Stimulated activated CD8-positive, alpha-beta memory T cell treated with anti-CD3 and anti-CD28 coated beads, Interleukin-12 subunit alpha, Interleukin-12 subunit beta, amount 100 ng/mL, for 4 hours (primary cell): ENCODE data around the gene AUTS2.

Experiments used
- DNase-seq: peaks from one replicate; pipeline ENCODE4 v3.0.0-alpha.2; 2020; ENCODE audit warnings: low read depth

Gene AUTS2

GRCh38 chr7:69939317-69939716 lies 341.0 kb downstream of the AUTS2 start:
- DNase-seq: no peak

GRCh38 chr7:69941077-69941651 lies 342.9 kb downstream of the AUTS2 start:
- DNase-seq: no peak

GRCh38 chr7:69942573-69942972 lies 344.3 kb downstream of the AUTS2 start:
- no peak for DNase-seq

GRCh38 chr7:69946901-69947300 lies 348.6 kb downstream of the AUTS2 start:
- DNase-seq: no peak

- no peak for DNase-seq
Observed at GRCh38 chr7:69947998-69948397, 349.7 kb downstream of the AUTS2 start.

GRCh38 chr7:69949122-69949521 lies 350.8 kb downstream of the AUTS2 start:
- DNase-seq: no peak

- DNase-seq: no peak
Observed at GRCh38 chr7:69951458-69951857, 353.2 kb downstream of the AUTS2 start.

- DNase-seq: no peak
Observed at GRCh38 chr7:69953136-69954067, 355.1 kb downstream of the AUTS2 start.

- no peak for DNase-seq
Observed at GRCh38 chr7:69956541-69956940, 358.3 kb downstream of the AUTS2 start.

- DNase-seq: no peak
Observed at GRCh38 chr7:69957661-69958060, 359.4 kb downstream of the AUTS2 start.

GRCh38 chr7:69959789-69960499 lies 361.7 kb downstream of the AUTS2 start:
- no peak for DNase-seq

GRCh38 chr7:69961436-69961835 lies 363.2 kb downstream of the AUTS2 start:
- DNase-seq: no peak

- no peak for DNase-seq
Observed at GRCh38 chr7:69962186-69963065, 364.2 kb downstream of the AUTS2 start.

- no peak for DNase-seq
Observed at GRCh38 chr7:69963393-69963792, 365.1 kb downstream of the AUTS2 start.

- DNase-seq: no peak
Observed at GRCh38 chr7:69966766-69967591, 368.7 kb downstream of the AUTS2 start.

- no peak for DNase-seq
Observed at GRCh38 chr7:69967689-69968450, 369.6 kb downstream of the AUTS2 start.

GRCh38 chr7:69968969-69969556 lies 370.8 kb downstream of the AUTS2 start:
- DNase-seq: no peak

- no peak for DNase-seq
Observed at GRCh38 chr7:69981646-69982045, 383.4 kb downstream of the AUTS2 start.

GRCh38 chr7:69982197-69982596 lies 383.9 kb downstream of the AUTS2 start:
- DNase-seq: no peak

GRCh38 chr7:69989551-69989950 lies 391.3 kb downstream of the AUTS2 start:
- no peak for DNase-seq
